Colon (tissue), 2 donors: ENCODE measurements around the gene TMEM132D.

Experiments used
- FAIRE-seq: peaks from 2 replicates; lab custom pipeline; 2012; peaks lifted over from hg19 to GRCh38; lab: Jason Lieb, UNC
- donor health status: control.
- donor health status: control.

Gene TMEM132D

GRCh38 chr12:129532707-129533499 lies 370.9 kb downstream of the TMEM132D start:
- no peak for FAIRE-seq

- no peak for FAIRE-seq
These were observed 371.7 kb downstream of the TMEM132D start for GRCh38 chr12:129532082-129532481.

GRCh38 chr12:129530984-129531383 lies 372.8 kb downstream of the TMEM132D start:
- FAIRE-seq = no peak

GRCh38 chr12:129530517-129530916 lies 373.3 kb downstream of the TMEM132D start:
- FAIRE-seq = no peak

GRCh38 chr12:129527506-129527905 lies 376.3 kb downstream of the TMEM132D start:
- FAIRE-seq = no peak

GRCh38 chr12:129523621-129524020 lies 380.2 kb downstream of the TMEM132D start:
- FAIRE-seq = no peak

GRCh38 chr12:129520739-129521138 lies 383.1 kb downstream of the TMEM132D start:
- no peak for FAIRE-seq

- FAIRE-seq = no peak
These were observed 400.0 kb downstream of the TMEM132D start for GRCh38 chr12:129503802-129504201.

- FAIRE-seq = no peak
These were observed 407.6 kb downstream of the TMEM132D start for GRCh38 chr12:129496226-129496625.

- no peak for FAIRE-seq
These were observed 409.1 kb downstream of the TMEM132D start for GRCh38 chr12:129494766-129495165.

- no peak for FAIRE-seq
These were observed 409.6 kb downstream of the TMEM132D start for GRCh38 chr12:129494260-129494659.

GRCh38 chr12:129489100-129489676 lies 414.6 kb downstream of the TMEM132D start:
- no peak for FAIRE-seq

- FAIRE-seq = no peak
These were observed 416.9 kb downstream of the TMEM132D start for GRCh38 chr12:129486931-129487330.

GRCh38 chr12:129483111-129483893 lies 420.5 kb downstream of the TMEM132D start:
- no peak for FAIRE-seq

- no peak for FAIRE-seq
These were observed 421.9 kb downstream of the TMEM132D start for GRCh38 chr12:129481921-129482320.

- FAIRE-seq = no peak
These were observed 433.6 kb downstream of the TMEM132D start for GRCh38 chr12:129470196-129470595.

GRCh38 chr12:129467726-129468125 lies 436.1 kb downstream of the TMEM132D start:
- FAIRE-seq = no peak

- no peak for FAIRE-seq
These were observed 436.5 kb downstream of the TMEM132D start for GRCh38 chr12:129467289-129467688.

GRCh38 chr12:129466499-129466898 lies 437.3 kb downstream of the TMEM132D start:
- FAIRE-seq = no peak

- no peak for FAIRE-seq
These were observed 443.9 kb downstream of the TMEM132D start for GRCh38 chr12:129459886-129460285.

GRCh38 chr12:129446696-129447095 lies 457.1 kb downstream of the TMEM132D start:
- no peak for FAIRE-seq

GRCh38 chr12:129440278-129440677 lies 463.5 kb downstream of the TMEM132D start:
- no peak for FAIRE-seq

- FAIRE-seq = no peak
These were observed 469.0 kb downstream of the TMEM132D start for GRCh38 chr12:129434790-129435189.
